Left hindlimb (tissue), 1 donor: ENCODE results near the gene CYP1B1.

Experiments used
- DNase-seq: peaks from one replicate; pipeline ENCODE4 v3.0.0-alpha.2; 2018

Gene CYP1B1

GRCh38 chr2:38074764-38075506 is 1.0 kb downstream of the CYP1B1 start:
- peak; percentile 46 for DNase-seq

- peak; percentile 33 for DNase-seq
Observed at GRCh38 chr2:38074058-38074763, 1.7 kb downstream of the CYP1B1 start.

GRCh38 chr2:38073211-38074057 is 2.5 kb downstream of the CYP1B1 start:
- DNase-seq = no peak

GRCh38 chr2:38070438-38070837 is 5.5 kb downstream of the CYP1B1 start:
- DNase-seq = no peak

GRCh38 chr2:38068234-38068633 is 7.7 kb downstream of the CYP1B1 start:
- DNase-seq = peak; percentile 26

GRCh38 chr2:38066421-38067115 is 9.4 kb downstream of the CYP1B1 start:
- DNase-seq = peak; percentile 74

- peak; percentile 29 for DNase-seq
Observed at GRCh38 chr2:38065502-38066135, 10.3 kb downstream of the CYP1B1 start.

- no peak for DNase-seq
Observed at GRCh38 chr2:38064801-38065501, 11.0 kb downstream of the CYP1B1 start.

- DNase-seq = peak; percentile 71
Observed at GRCh38 chr2:38060236-38061018, 15.5 kb downstream of the CYP1B1 start.

GRCh38 chr2:38057651-38058410 is 18.1 kb downstream of the CYP1B1 start:
- no peak for DNase-seq

GRCh38 chr2:38056216-38056615 is 19.7 kb downstream of the CYP1B1 start:
- no peak for DNase-seq

GRCh38 chr2:38045811-38046210 is 30.1 kb downstream of the CYP1B1 start:
- no peak for DNase-seq

GRCh38 chr2:38039121-38039910 is 36.6 kb downstream of the CYP1B1 start:
- DNase-seq = no peak

- DNase-seq = no peak
Observed at GRCh38 chr2:38038682-38039081, 37.3 kb downstream of the CYP1B1 start.

- peak; percentile 67 for DNase-seq
Observed at GRCh38 chr2:38037757-38038621, 38.0 kb downstream of the CYP1B1 start.

- no peak for DNase-seq
Observed at GRCh38 chr2:38037325-38037724, 38.6 kb downstream of the CYP1B1 start.

- DNase-seq = no peak
Observed at GRCh38 chr2:38035968-38036367, 40.0 kb downstream of the CYP1B1 start.

- DNase-seq = no peak
Observed at GRCh38 chr2:38033646-38034045, 42.3 kb downstream of the CYP1B1 start.
